Activated CD4-positive, alpha-beta T cell treated with anti-CD3 and anti-CD28 coated beads, Interleukin-2, amount 50 U/mL, for 1 hour (primary cell): Measurements from ENCODE around the gene YPEL2.

ENCODE experiments used
- DNase-seq: peaks from one replicate; pipeline ENCODE4 v3.0.0-alpha.2; 2020

Gene YPEL2

DNA sequence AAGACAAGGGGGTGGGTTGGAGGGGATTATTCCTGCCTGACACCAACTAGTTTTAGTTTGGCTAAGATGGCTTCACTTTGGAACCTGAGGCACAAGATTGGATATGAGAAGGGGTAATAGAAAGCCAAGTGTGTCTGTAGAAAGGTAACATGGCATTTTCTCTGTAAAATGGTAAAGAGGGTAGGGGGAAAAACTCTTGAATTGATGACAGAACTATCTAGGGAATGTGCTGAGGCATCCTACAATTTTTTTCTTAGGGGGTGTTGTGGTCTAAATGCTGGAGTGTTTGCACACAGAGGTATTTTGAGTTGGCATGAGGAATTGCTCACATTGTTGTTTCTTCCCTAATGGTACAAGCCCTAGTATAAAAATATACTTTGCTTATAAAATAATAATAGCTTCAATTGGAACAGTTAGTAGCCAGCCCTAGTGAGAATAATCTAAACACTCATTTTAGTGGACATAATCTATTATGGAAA is 25.8 kb downstream of the YPEL2 start:
- no peak for DNase-seq

GRCh38 chr17:59357929-59358328 is 26.5 kb downstream of the YPEL2 start:
- DNase-seq, result no peak

DNA sequence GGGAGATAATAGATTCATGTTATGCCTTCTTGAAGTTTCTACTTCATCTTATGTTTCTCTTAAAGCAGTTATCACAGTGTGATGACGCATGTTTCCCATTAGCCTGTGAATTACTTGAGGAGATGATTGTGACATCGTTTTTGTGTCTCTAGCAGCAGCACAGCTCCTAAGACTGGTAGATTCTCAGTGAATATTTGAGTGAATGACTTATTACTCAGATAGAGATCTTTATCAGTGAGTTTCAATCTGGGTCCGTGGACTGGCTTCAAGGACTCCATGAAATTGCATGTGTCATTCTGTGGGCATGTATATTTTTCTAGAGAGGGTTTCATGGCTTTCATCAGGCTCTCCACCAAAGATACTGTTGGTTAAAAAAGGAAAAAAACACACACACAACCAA is 29.9 kb downstream of the YPEL2 start:
- no peak for DNase-seq

DNA sequence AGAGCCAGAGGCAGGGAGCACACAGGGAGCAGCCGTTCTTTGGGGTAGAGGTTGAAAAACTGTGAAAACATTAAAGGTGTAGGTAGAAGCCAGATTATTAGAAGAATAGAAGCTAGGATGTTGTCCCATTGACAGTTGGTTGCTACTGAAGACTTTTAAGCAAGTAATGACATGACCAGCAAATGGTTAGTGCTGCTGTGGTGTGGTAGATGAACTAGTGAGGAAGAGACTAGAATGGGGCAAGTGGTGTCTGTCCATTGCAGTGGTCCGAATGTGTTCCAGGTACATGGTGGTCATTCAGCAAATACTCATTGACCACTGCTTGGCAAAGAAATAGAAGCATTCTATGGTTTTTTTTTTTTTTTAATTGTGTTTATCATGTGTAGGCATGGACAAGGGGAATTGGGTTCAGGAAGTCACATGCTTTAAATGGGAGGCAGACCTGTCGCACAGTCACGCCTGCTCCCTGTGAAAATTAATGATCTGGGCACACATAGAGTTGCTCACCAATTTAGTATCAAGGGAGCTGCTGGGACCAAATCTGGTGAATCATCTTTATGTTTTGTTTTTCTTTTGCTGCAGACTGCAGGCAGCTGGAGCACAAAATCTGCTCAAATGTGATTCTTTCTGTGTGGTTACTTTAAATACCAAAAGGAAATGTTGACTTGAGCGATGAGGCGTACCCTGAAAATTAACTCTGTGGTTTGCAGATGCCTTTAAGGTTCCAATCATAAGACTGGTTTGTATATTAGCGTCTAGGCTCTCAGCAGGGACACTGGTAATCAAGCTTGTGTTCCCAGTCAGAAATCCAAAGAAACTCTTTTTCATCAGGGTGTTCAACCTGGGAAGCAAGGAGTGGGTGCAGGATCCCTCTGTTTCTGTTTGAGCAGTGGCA is 30.7 kb downstream of the YPEL2 start:
- peak; percentile 20 for DNase-seq

DNA sequence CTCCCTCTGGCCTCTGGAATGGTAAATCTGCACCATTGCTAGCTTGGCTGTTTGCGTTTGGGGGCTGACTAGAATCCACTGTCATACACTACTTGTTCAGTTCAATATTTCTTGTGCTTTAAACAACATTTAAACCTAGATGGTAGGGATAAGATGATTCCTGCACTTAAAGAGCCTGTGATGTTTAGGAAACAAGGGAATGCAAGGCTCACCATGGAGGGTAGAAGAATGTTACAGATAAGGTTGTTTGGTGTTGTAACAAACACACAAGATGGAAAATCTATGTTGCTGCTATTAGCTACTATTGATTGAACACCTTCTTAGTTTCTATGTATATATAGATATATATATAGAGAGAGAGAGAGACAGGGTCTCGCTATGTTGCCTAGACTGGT is 31.4 kb downstream of the YPEL2 start:
- DNase-seq, result no peak

DNA sequence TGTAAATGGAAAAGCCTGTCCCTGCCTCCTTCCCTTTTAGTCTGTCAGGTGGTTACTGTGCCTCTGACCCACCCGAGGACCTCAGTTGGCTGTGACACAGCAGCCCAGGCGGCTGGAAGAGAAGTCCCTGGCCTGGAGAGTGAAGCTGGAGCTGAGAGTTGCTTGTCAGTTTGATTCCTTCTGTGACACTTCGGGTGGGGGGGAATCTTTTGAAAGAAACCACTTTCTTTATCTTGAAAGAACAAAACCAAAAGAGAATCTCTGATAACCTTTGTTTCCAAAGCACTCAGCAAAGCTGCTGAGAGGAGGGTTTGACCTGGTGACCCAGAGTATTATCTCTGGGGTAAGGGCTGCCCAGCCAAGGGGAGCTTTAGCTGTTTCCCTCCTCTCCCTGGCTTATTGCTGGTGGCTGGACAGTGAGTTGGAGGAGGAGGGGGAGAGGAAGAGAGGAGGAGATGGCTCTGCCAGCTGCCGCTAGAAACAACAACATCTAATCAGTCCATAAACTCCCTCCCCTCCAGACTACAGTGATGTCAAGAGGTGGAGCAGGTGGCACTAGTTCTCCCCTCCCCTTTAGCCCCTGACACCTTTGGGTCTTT is 34.0 kb downstream of the YPEL2 start:
- DNase-seq, result peak; percentile 13

DNA sequence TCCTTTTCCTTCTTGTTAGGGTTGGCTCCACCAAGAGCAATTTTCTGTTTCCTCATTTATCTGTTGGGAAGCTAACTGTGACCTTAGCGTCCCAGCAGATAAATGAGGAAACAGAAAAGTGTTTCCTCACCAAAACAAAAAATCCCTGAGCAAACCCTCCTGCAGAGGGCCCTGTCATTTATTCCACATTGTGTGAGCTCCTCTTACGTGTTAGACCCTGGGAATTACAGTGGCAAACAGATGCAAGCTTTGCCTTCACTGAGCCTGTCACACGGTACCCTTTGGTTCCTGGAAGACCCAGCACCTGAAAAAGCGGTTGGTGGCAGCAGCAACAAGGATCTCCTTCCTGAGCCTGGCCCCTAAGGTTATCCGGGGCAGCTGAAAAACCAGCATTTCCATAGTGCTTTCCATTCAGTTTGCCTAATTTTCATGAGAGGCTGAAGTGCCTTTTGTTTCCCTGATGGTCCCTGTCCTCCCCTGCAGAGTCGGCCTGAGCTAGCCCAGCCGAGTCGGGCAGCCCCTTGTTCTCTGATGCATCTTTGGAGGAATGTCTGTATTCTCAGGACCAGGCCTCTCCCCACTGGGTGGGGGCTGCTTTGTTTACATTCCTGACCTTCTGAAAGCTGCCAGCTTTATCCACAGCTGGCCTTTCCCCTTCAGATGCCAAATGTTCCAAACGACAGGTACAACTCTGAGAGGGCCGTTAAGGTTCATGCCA is 34.7 kb downstream of the YPEL2 start:
- DNase-seq, result no peak

DNA sequence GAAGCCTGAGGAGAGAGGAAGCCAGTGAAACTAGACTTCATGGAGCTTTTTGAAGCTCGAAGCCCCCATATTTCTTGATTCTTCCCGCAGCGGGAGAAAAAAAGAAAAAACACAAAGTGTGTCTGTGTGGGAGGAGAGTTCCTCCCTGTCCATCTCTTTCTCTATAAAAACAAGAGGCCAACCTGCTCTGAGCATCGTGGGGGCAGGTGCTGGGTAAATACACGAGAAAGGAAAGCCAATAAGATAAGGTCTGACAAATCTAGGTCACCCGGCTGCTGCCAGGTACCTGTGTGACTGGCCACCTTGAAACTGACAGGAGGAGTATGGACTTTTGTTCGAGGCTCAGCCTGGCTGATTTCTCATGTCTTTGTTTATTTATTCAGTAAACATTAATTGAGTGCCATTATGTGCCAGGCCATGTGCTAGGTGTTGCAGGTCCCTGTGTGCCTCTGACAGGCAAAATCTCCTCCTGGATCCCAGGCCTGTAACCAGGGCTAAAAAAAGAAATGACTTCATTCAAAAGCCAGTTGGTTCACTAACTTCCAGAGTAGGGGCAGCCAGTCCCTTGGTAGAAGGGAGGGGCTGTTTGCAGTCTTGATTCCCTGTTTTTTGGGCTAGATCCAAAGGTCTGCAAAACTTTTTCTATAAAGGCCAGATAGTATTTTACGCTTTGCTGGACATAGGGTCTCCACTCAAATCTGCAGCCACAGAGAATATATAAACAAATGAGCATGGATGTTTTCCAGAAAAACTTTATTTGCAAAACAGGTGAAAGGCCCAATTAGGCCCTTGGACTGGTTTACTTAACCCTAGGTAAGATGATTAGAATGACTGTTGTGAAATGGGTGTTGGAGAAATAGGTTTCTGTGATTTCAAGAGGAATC is 35.6 kb downstream of the YPEL2 start:
- DNase-seq, result no peak

GRCh38 chr17:59367657-59368045 is 36.2 kb downstream of the YPEL2 start:
- DNase-seq, result no peak

GRCh38 chr17:59368218-59368857 is 36.9 kb downstream of the YPEL2 start:
- no peak for DNase-seq

DNA sequence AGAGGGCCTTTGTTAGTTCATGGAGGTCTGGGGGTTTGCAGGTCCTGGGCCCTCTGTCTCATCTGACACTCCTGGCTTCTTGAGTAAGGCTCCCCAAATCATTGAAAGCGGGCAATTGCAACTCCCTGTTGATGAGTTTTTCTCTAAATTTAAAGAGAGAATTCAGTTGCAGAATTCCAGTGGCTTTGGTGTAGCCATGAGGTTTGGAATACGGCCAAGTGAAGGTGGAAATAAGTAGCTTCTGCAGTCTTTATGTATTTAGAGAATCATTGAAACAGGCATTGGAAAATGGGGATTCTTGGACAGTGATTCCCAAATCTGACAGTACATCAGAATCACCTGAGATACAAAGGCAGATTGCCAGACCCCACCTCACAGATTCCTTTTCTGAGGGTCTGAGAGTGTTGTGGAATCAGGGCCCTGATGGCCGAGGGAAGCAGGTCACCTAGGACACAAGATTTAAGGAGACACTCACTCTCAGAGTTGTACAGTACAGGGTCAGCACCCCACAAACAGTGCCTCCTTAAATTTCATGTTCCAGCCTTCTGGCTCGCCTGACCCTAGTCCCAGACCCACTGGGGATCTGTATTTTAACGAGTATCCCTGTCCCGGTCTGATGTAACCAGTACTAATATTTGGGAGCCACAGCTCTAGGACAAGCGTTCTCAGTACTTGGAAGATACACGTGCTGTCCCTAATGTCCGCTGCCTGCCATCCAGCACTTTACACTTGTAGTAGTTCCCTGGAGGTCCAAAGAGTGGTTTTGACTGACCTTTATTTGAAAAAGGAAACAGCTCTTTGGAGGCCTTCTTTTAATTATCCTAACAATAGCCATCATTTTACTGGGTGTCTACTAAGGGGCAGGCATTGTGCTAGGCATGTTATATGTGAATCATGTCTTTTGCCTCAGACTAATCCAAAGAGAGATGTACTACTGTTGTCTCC is 37.8 kb downstream of the YPEL2 start:
- no peak for DNase-seq

- DNase-seq, result no peak
Observed at GRCh38 chr17:59370593-59371299, 39.3 kb downstream of the YPEL2 start.

DNA sequence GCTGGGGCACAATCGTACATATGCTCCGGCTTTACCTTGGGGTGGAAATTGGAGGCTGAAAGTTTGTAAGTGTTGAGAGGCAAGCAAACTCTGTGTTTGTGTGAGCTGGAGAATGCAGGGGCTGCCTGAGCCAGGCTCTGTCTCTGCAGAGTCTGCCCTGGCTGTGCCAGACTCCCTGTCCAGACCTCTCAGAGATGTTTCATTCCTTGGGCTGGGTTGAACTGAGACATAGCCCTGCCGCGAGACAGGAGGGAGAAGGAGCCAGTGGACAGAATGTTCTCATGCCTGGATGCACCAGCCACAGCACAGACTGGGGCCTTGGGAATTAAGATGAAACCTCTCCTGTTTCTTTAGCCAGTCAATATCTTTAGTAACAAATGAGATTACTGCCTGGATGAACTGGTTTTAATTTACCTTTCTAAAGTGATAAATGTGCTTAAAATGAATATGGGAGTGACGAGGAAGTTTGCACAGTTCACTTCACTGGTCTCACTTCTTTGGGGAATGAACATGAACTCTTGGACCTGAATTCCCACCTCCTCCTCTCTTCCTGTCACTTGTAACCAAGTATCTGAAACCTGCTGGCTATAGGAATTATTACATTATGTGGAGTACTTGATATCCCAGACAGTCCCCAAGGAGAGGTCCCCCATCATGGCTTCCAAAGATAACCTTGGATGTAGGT is 40.1 kb downstream of the YPEL2 start:
- no peak for DNase-seq

GRCh38 chr17:59372138-59372751 is 40.8 kb downstream of the YPEL2 start:
- DNase-seq, result no peak

GRCh38 chr17:59373882-59374495 is 42.5 kb downstream of the YPEL2 start:
- no peak for DNase-seq

DNA sequence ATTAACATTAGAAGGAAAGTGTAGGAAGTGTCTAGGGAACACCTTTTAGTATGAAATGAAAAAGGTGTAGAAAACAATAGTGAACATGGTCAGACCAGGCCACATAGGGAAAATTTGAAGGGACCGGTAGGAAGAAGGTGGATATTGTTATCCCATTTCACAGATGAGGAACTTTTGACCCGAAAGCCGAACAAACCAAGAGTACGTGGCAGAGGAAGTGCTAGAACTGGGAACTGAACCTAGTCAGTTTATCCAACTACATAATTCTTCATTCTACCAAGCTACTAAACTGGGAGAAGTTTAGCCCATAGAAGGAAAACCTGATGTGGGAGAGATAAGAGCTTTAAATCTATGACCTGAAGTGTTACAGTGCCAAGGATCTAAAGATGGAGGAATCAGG is 43.2 kb downstream of the YPEL2 start:
- no peak for DNase-seq

- no peak for DNase-seq
Observed at GRCh38 chr17:59375857-59376256, 44.4 kb downstream of the YPEL2 start.

DNA sequence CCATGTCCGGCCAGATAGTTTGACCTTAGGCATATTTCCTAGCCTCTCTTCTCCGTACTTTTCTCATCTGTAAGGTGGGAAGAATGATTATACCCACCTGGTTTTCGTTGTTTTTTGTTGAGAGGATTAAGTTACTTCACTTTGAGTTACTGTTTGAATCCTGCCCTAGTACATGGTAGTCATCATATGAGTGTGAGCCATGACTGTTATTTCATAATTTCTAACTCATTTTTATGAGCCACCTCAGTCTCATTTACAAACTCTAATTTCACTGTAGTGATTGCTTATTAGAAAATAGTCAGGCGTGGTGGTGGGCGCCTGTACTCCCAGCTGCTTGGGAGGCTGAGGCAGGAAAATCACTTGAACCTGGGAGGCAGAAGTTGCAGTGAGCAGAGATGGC is 45.1 kb downstream of the YPEL2 start:
- DNase-seq, result no peak

DNA sequence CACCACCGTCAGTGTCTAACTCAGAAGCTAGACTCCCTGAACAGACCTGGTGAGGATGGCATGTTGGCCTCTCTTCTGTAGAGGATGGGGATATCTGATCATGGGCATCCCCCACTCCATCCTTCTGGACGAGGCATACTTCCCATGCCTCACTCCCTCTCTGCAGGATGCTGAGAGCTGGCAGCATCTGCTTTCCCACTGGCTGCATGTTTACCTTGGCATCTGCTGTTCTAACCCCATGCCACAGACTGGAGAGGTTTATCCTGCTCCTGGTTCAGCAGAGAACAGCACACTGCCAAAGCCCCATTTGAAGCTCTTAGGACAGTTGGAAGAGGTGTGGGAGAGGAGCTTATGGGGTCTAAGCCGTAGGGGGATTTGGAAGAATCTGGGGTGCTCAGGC is 46.0 kb downstream of the YPEL2 start:
- DNase-seq, result no peak
